HepG2 (cell line): ENCODE data around the gene PRR15L. TPM values are rescaled to one million over a fixed set of nuclear protein-coding genes. Genes with fewer than 3 reads are reported as not detected.
A peak's percentile ranks its signal among the peaks of the same experiment; 100 is the strongest.

Experiments used
- ATAC-seq: fragments of 200-7000 bp; cut with Tn5 transposase; 3 replicates; pipeline ENCODE4 v1.9.1; 2020; ENCODE audit warnings: mild to moderate bottlenecking, moderate library complexity
- BruUV-seq: library from RNA; stranded (reverse); fragments of 400-500 nt; replicated peaks from 2 replicates; lab custom pipeline; 2021; lab: Mats Ljungman, UMichigan
- CTCF ChIA-PET: fragments of 300-600 bp; formaldehyde crosslinking; extraction: SDS; loops from one replicate; lab custom pipeline; 2021; ENCODE audit warnings: low total read pairs, inconsistent platforms, low intra/inter-chr PET ratio; lab: Yijun Ruan, JAX
- POLR2A ChIA-PET: fragments of 350-600 bp; sonication (Branson Sonifier 250); formaldehyde crosslinking; loops from one replicate; lab custom pipeline; 2020; ENCODE audit warnings: antibody characterized with exemption, inconsistent platforms; lab: Yijun Ruan, JAX
- DNase-seq: peaks from one replicate; pipeline ENCODE4 v3.0.0-alpha.2; 2015; ENCODE audit warnings: low spot score
- FAIRE-seq: peaks from 3 replicates; lab custom pipeline; 2011; peaks lifted over from hg19 to GRCh38; lab: Jason Lieb, UNC
- H2AFZ ChIP-seq: one replicate; pipeline ENCODE4 v1.6.1; 2011; ENCODE audit warnings: low read length, inconsistent platforms
- H3K27ac ChIP-seq: fragments of 300-600 bp; 3 replicates; pipeline ENCODE4 v1.8.0; 2011; ENCODE audit warnings: mixed run types, mild to moderate bottlenecking, mixed read lengths, low read length, inconsistent platforms; ENCODE audit not compliant: insufficient read depth; ENCODE audit errors: extremely low read length
- H3K27me3 ChIP-seq, 2 experiments: fragments of 200-600 bp in 1 of 2; 2 replicates in 1 of 2; 3 replicates in 1 of 2; pipeline versions ENCODE4 v1.6.0 to v1.8.0; 2011; ENCODE audit warnings: low read length in 2 of 2, mild to moderate bottlenecking in 2 of 2, moderate library complexity in 2 of 2, inconsistent platforms in 1 of 2; ENCODE audit not compliant: insufficient read depth in 2 of 2, control insufficient read depth in 1 of 2
- H3K36me3 ChIP-seq, 2 experiments: fragments of 200-600 bp in 1 of 2; replicated peaks in 1 of 2; 2 replicates in 1 of 2; 3 replicates in 1 of 2; pipeline versions ENCODE4 v1.5.1 to v1.8.0; 2011; ENCODE audit warnings: low read length in 2 of 2, inconsistent platforms in 1 of 2; ENCODE audit not compliant: insufficient read depth in 2 of 2, control insufficient read depth in 1 of 2
- H3K4me1 ChIP-seq: 2 replicates; pipeline ENCODE4 v1.5.1; 2012; ENCODE audit warnings: low read length, inconsistent platforms; ENCODE audit not compliant: insufficient read depth
- H3K4me2 ChIP-seq: 2 replicates; pipeline ENCODE4 v1.6.0; 2011; ENCODE audit warnings: low read depth, low read length, inconsistent platforms
- H3K4me3 ChIP-seq, 3 experiments: fragments of 200-600 bp in 1 of 3; sonication (generic), shearing (Covaris generic) in 1 of 3; replicated peaks in 1 of 3; 2 replicates each; pipeline ENCODE4 v1.5.1; 2011 to 2016; ENCODE audit warnings: low read length in 3 of 3, inconsistent platforms in 2 of 3, low read depth in 2 of 3, mild to moderate bottlenecking in 2 of 3, control low read depth in 1 of 3, mixed read lengths in 1 of 3; ENCODE audit not compliant: insufficient read depth in 1 of 3
- H3K79me2 ChIP-seq: one replicate; pipeline ENCODE4 v1.6.1; 2011; ENCODE audit warnings: low read length, inconsistent platforms; ENCODE audit not compliant: insufficient read depth
- H3K9ac ChIP-seq: 2 replicates; pipeline ENCODE4 v1.6.0; 2011; ENCODE audit warnings: mild to moderate bottlenecking, low read depth, low read length, inconsistent platforms; ENCODE audit not compliant: insufficient read depth
- H3K9me3 ChIP-seq: 2 replicates; pipeline ENCODE4 v1.5.1; 2012; ENCODE audit warnings: mild to moderate bottlenecking, low read length
- H4K20me1 ChIP-seq: 2 replicates; pipeline ENCODE4 v1.6.0; 2011; ENCODE audit warnings: inconsistent platforms, mild to moderate bottlenecking, low read length, moderate library complexity; ENCODE audit not compliant: insufficient read depth
- ELF1 ChIP-seq: sonication (generic); formaldehyde crosslinking; IDR thresholded peaks from 2 replicates; pipeline ENCODE4 v1.4.0; 2020; ENCODE audit warnings: missing genetic modification reagents
- KDM3A ChIP-seq: IDR thresholded peaks from 2 replicates; pipeline ENCODE4 v1.6.1; 2018; ENCODE audit warnings: low read depth, missing compliant biosample characterization
- MEIS1 ChIP-seq: sonication (generic); formaldehyde crosslinking; IDR thresholded peaks from 2 replicates; pipeline ENCODE4 v1.9.0; 2021; ENCODE audit warnings: mild to moderate bottlenecking, missing genetic modification reagents, moderate library complexity, borderline replicate concordance
- NCOA2 ChIP-seq: sonication (generic); formaldehyde crosslinking; IDR thresholded peaks from 2 replicates; pipeline ENCODE4 v1.8.0; 2022; ENCODE audit warnings: inconsistent platforms
- ZFP36 ChIP-seq: fragments of 150-350 bp; IDR thresholded peaks from 2 replicates; pipeline ENCODE4 v1.6.1; 2018; ENCODE audit warnings: borderline replicate concordance, low read length, low read depth; ENCODE audit not compliant: partially characterized antibody
- ZNF274 ChIP-seq: sonication (generic); formaldehyde crosslinking; IDR thresholded peaks from 2 replicates; pipeline ENCODE4 v1.5.1; 2020; ENCODE audit warnings: mild to moderate bottlenecking, missing genetic modification reagents
- ZNF530 ChIP-seq: sonication (generic); formaldehyde crosslinking; IDR thresholded peaks from 2 replicates; pipeline ENCODE4 v1.5.0; 2020; ENCODE audit warnings: low read depth, mild to moderate bottlenecking, missing genetic modification reagents
- ZNF543 ChIP-seq: sonication (generic); formaldehyde crosslinking; IDR thresholded peaks from 2 replicates; pipeline ENCODE4 v1.4.0; 2020; ENCODE audit warnings: mild to moderate bottlenecking, missing genetic modification reagents
- ZNF83 ChIP-seq: sonication (generic); formaldehyde crosslinking; IDR thresholded peaks from 2 replicates; pipeline ENCODE4 v1.4.0; 2020; ENCODE audit warnings: missing genetic modification reagents, mild to moderate bottlenecking, borderline replicate concordance
- WGBS: methylation state at CpG from one replicate; pipeline ENCODE4 v1.1.6; 2017; ENCODE audit warnings: low lambda C conversion rate; 5-methylcytosine and 5-hydroxymethylcytosine counted together
- in situ Hi-C: cut with HindIII; loops from 2 replicates; pipeline ENCODE4 v1.10.0; 2017; ENCODE audit warnings: low pct_unique_long_range_greater_than_20kb; ENCODE audit not compliant: extremely low pct_ligation_motif_present
- intact Hi-C: fragments of 100-400 bp; cut with micrococcal nuclease; formaldehyde crosslinking; loops from one replicate; pipeline ENCODE4 v1.10.0; 2022; ENCODE audit not compliant: unreplicated experiment
- polyA plus RNA-seq, 8 experiments: library from polyadenylated mRNA; depleted of rRNA in 3 of 8; stranded (reverse) in 7 of 8; unstranded in 1 of 8; fragments of >200 nt; fragmentation: Illumina TruSeq in 4 of 8; extraction: Trizol in 4 of 8; gene quantifications; 2 replicates each; pipeline versions ENCODE4 v1.2.1 to v1.2.3, GENCODE V29; 2011 to 2016; ENCODE audit warnings: low read depth in 4 of 8, missing spikeins in 1 of 8, mixed read lengths in 1 of 8; ENCODE audit not compliant: insufficient read depth in 1 of 8
- total RNA-seq, 5 experiments: library from RNA; depleted of rRNA; stranded (reverse); fragments of >200 nt; fragmentation: Illumina TruSeq; extraction: Trizol; gene quantifications; 2 replicates each; pipeline ENCODE4 v1.2.3, GENCODE V29; 2016; ENCODE audit warnings: low read depth in 1 of 5
- TF ChIP-seq, protein P1 (sequence below): sonication (generic); formaldehyde crosslinking; IDR thresholded peaks from 2 replicates; pipeline ENCODE4 v1.4.0; 2020; ENCODE audit warnings: mild to moderate bottlenecking, missing genetic modification reagents
- TF ChIP-seq, protein P2 (sequence below): sonication (generic); formaldehyde crosslinking; IDR thresholded peaks from 2 replicates; pipeline ENCODE4 v1.4.0; 2020; ENCODE audit warnings: mild to moderate bottlenecking, missing genetic modification reagents
- TF ChIP-seq, protein P3 (sequence below): sonication (generic); formaldehyde crosslinking; IDR thresholded peaks from 2 replicates; pipeline ENCODE4 v1.4.0; 2020; ENCODE audit warnings: missing genetic modification reagents
- TF ChIP-seq, protein P4 (sequence below): sonication (generic); formaldehyde crosslinking; IDR thresholded peaks from 2 replicates; pipeline ENCODE4 v1.4.0; 2020; ENCODE audit warnings: missing genetic modification reagents, mild to moderate bottlenecking, borderline replicate concordance
- TF ChIP-seq, protein P5 (sequence below): sonication (generic); formaldehyde crosslinking; IDR thresholded peaks from 2 replicates; pipeline ENCODE4 v1.4.0; 2020; ENCODE audit warnings: mild to moderate bottlenecking, missing genetic modification reagents

PRR15L gene
- total and polyA plus RNA-seq, 2 of the 13 experiments (the other 11 are each of a cell fraction or from before 2014, with no cell fraction given), result 0.44 to 2.0 TPM

DNA sequence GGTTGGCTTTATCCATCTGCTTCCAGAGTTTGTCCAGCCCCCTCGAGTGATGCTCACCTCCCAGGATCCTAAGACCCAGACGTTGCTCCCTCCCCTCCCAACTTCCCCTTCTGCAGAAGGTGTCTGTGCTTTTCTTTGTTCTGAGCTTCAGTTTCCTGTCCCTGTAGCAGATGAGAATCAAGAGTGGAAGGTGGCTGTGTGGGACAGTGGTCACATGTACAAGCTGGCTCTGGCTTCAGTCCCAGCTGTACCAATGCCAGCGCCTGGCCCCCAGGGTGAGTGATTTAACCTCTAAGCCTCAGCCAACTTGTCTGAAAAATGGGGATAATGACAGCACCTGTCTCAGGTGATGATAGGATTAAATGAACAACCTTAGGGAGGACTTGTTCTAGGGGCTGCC, 7.7 kb downstream of the PRR15L start (continued):
- TF ChIP-seq, protein P1, sequence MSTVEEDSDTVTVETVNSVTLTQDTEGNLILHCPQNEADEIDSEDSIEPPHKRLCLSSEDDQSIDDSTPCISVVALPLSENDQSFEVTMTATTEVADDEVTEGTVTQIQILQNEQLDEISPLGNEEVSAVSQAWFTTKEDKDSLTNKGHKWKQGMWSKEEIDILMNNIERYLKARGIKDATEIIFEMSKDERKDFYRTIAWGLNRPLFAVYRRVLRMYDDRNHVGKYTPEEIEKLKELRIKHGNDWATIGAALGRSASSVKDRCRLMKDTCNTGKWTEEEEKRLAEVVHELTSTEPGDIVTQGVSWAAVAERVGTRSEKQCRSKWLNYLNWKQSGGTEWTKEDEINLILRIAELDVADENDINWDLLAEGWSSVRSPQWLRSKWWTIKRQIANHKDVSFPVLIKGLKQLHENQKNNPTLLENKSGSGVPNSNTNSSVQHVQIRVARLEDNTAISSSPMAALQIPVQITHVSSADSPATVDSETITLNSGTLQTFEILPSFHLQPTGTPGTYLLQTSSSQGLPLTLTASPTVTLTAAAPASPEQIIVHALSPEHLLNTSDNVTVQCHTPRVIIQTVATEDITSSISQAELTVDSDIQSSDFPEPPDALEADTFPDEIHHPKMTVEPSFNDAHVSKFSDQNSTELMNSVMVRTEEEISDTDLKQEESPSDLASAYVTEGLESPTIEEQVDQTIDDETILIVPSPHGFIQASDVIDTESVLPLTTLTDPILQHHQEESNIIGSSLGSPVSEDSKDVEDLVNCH, result no peak

DNA sequence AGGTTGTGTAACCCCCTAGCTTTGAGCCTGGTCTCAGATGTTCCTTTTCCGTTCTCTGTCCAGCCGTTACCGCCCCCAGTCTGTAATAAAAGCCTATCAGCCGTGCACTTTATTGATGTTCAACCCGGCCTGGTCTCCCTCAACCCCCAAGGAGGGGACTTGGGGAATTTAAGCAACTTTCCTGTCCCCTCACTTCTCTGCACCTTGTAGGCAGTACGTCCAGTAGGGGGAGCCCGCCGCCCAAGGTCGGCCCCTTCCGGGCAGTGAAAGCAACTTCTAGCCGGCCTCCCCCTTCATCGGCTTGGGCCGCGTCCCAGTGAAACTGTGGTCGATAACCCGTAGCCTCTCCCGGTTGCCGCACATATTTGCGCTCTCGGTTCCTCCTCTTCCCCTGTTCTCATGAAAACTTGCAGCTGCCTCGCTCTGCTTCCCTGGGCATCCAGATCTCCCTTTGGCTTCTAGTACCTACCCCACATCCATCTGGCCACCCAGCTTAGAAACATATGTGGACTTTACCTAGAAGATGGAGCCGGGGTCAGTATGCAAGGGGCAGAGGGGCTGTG, 8.4 kb downstream of the PRR15L start:
- peak overlapping the region; percentile 39 for H3K9ac ChIP-seq
- ATAC-seq, result peak; percentile 78
- TF ChIP-seq, protein P2, sequence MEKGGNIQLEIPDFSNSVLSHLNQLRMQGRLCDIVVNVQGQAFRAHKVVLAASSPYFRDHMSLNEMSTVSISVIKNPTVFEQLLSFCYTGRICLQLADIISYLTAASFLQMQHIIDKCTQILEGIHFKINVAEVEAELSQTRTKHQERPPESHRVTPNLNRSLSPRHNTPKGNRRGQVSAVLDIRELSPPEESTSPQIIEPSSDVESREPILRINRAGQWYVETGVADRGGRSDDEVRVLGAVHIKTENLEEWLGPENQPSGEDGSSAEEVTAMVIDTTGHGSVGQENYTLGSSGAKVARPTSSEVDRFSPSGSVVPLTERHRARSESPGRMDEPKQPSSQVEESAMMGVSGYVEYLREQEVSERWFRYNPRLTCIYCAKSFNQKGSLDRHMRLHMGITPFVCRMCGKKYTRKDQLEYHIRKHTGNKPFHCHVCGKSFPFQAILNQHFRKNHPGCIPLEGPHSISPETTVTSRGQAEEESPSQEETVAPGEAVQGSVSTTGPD (CRISPR knock-in tag), result no peak
- TF ChIP-seq KDM3A (CRISPR knock-in tag) (peak; percentile 86; the same call in 1 of the 2 replicates), ELF1 (CRISPR knock-in tag) (peak; percentile 78), NCOA2 (CRISPR knock-in tag) (no peak), ZNF83 (CRISPR knock-in tag) (no peak), ZNF274 (CRISPR knock-in tag) (peak; percentile 79), ZNF543 (CRISPR knock-in tag) (0 out of 2 replicates have a peak, but pooled peaks have one; percentile 24), MEIS1 (CRISPR knock-in tag) (no peak), ZNF530 (no peak), ZFP36 (no peak)
- TF ChIP-seq, protein P3, sequence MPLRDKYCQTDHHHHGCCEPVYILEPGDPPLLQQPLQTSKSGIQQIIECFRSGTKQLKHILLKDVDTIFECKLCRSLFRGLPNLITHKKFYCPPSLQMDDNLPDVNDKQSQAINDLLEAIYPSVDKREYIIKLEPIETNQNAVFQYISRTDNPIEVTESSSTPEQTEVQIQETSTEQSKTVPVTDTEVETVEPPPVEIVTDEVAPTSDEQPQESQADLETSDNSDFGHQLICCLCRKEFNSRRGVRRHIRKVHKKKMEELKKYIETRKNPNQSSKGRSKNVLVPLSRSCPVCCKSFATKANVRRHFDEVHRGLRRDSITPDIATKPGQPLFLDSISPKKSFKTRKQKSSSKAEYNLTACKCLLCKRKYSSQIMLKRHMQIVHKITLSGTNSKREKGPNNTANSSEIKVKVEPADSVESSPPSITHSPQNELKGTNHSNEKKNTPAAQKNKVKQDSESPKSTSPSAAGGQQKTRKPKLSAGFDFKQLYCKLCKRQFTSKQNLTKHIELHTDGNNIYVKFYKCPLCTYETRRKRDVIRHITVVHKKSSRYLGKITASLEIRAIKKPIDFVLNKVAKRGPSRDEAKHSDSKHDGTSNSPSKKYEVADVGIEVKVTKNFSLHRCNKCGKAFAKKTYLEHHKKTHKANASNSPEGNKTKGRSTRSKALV (CRISPR knock-in tag), result no peak
- TF ChIP-seq, protein P4, sequence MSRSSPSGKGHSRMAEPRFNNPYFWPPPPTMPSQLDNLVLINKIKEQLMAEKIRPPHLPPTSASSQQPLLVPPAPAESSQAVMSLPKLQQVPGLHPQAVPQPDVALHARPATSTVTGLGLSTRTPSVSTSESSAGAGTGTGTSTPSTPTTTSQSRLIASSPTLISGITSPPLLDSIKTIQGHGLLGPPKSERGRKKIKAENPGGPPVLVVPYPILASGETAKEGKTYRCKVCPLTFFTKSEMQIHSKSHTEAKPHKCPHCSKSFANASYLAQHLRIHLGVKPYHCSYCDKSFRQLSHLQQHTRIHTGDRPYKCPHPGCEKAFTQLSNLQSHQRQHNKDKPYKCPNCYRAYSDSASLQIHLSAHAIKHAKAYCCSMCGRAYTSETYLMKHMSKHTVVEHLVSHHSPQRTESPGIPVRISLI, result no peak
- TF ChIP-seq, protein P5, sequence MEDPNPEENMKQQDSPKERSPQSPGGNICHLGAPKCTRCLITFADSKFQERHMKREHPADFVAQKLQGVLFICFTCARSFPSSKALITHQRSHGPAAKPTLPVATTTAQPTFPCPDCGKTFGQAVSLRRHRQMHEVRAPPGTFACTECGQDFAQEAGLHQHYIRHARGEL (CRISPR knock-in tag), result no peak

More for the DNA sequence above, 8.4 kb downstream of the PRR15L start:
- Histone ChIP-seq H3K36me3 (peaks cover 6 to 33% of the 10 kb centered on the region in 2 experiments), H3K4me1 (peaks cover 90% of the 10 kb centered on the region), H3K79me2 (no peaks in the 10 kb centered on the region), H3K4me3 (peak overlapping the region; percentile 18 to 43 (median 28); a peak in 5 of 6 replicates), H3K4me2 (peak overlapping the region; percentile 76), H2AFZ (no peak overlapping the region), H3K27me3 (no peaks in the 10 kb centered on the region), H4K20me1 (no peaks in the 10 kb centered on the region), H3K9me3 (no peaks in the 10 kb centered on the region), H3K27ac (peak overlapping the region; percentile 76)
- intact Hi-C loops (loop anchor here (1.0 to 2.0 kb wide), 4 partner anchors 21 to 106 kb away; no protein-coding TSS in a partner anchor), in situ Hi-C loops (no loop called here)
- BruUV-seq, result no TSS peak
- ChIA-PET CTCF (interaction anchor here (1.5 to 3.5 kb wide), 7 partner anchors 18 to 76 kb away, joined by 4 to 54 read pairs (median 12); partner anchors contain the start of gene CDK5RAP3), POLR2A (interaction anchor here (0.9 to 15.1 kb wide), 8 partner anchors 8 to 118 kb away, joined by 3 to 267 read pairs (median 18); partner anchors contain the start of genes CDK5RAP3, LRRC46, MRPL10 and NFE2L1)
- DNase-seq, result peak; percentile 80
- whole genome bisulfite sequencing, result 4% methylated on average over 18 of the region's 22 CpGs
- FAIRE-seq, result peak; percentile 81
